DMS153 (cell line): ENCODE results near the gene CACNA2D1.

Experiments used
- DNase-seq: peaks from one replicate; lab custom pipeline; 2025; lab: John Stamatoyannopoulos, UW

CACNA2D1 gene

DNA sequence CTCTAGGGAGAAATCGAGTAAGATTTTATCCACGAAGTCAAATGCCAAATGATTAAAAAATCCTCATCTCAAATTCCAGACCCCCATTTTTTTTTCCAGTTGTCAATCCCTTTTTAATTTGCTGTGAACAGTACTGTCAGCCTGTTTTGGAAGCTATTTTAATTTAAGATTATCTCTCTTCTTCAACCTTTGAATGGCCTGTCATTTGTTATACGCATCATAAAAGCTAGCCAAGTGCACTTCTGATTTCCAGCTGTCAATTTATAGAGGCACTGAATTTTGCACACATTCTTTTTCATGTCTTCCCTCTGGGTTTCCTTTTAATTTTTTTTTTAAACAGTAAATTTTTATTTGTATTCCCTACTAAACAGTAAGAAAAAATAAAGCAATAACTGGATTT, 337.4 kb downstream of the CACNA2D1 start:
- no peak for DNase-seq

DNA sequence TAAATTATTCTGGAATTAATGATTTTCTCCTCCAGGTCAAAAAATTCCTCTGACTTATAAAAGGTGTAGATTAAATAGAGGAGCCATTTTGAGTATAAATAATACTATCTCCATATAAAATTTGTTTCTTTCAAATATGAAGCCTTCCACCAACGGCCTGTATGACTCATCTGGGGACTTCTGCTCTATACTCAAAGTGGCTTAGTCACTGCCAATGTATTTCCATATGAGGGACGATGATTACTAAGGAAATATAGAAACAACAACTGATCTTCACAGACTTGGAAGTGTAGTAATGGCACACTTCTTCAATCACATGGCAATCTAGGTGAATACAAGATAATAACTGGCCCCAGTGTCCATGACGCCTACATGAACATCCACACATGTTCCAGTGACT, 338.1 kb downstream of the CACNA2D1 start:
- DNase-seq, result no peak

DNA sequence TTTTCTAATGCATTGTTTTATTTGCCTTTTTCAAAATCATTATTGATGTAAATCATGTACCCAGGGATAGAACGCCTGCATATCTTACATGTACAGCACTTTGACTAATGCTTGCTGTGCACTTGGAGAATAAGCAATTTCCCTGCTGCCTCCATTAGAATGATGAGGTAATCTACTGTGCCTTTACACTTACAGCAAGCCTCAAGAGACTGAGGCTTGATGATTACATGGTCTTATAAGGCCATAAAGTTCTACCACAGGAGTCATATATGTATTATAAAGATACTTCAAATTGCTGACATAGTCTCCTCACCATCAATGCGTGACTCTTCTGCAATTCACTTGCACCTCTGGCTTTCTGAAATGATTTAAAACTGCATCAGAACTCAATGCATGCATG, 345.2 kb downstream of the CACNA2D1 start:
- no peak for DNase-seq

DNA sequence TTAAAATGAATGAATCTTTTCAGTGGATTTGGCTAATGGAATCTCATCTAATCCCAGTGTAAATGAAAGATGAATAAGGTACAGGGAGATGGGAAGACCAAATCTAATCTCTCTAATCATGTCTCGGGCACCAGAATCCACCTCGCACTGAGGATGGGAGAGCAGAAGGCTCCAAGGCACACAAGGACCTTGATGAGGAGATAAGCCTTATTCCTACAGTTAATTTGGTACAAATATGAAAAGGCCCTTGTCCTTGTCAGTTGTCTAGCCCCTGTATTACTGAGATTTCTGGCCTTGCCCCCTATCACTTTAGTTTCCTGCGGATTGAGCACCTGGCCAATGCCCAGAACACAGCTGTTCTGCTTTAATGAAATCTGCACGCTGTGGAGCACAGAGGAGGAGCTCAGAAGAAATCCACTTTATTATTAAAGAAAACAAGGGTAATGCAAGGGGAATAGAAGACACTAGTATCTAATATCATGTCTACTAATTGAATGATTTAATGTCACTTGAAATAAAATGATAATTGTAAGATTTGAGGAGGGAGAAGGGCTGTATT, 352.4 kb downstream of the CACNA2D1 start:
- DNase-seq, result no peak

DNA sequence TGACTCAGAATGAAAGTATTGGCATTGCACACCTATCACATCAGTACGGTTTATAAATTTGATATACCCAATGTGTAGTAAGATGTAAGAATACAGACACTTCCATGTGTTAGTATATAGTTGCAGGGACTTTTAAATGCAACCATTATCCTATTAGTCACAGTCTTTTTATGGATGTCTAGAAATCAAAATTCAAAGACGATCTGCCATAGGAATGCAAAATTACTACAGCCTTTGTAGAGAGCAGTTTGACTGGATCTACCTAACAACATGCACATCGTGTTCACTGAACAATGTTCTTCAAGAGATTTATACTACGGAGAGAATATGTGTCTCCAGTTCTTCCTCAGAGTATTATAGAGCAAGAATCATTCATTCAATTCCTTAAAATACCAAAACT, 356.5 kb downstream of the CACNA2D1 start:
- no peak for DNase-seq

DNA sequence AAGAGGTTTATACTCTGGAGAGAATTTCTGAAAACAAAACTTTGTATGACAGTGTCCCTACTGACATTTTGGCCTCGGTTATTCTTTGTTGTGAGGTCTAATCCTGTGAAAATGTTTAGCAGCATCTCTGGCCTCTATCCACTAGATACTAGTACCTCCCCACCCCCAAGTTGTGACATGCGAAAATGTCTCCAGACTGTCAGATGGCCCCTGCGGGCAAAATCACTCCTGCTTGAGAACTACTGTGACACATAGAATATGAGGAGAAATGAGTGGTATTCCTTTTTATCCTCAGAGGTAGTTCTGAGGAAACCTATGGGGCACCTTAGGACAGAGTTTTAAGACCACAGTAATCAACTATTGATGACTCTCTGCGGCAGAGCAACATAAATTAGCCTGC, 358.5 kb downstream of the CACNA2D1 start:
- DNase-seq, result no peak

DNA sequence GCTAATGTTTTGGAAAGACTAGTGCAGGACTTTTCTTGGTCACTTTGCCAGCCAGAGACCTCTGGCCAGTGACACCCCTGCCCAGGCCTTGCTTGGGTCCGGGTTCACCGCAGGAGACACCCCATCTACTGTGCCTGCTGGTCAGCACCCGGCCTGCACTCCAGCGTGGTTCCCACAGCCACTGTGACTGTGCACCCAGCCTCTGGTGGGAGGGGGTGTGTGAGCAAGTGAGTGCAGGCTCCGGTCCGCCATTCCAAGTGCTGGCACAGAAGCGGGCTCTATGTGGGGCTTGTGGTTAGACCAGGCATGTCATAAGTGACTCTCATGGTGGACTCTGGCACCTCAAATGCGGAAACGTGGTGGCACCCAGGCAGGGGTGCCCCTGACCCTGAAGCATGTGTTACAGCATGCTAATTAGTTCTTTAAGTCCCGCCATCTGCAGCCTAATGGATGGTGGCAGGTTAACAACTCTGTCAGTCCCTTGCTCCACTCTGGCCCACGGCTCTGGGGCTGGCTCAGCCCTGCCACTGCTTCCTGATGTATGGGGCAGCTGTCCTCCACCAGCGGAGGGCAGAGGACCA, 361.8 kb downstream of the CACNA2D1 start:
- no peak for DNase-seq

DNA sequence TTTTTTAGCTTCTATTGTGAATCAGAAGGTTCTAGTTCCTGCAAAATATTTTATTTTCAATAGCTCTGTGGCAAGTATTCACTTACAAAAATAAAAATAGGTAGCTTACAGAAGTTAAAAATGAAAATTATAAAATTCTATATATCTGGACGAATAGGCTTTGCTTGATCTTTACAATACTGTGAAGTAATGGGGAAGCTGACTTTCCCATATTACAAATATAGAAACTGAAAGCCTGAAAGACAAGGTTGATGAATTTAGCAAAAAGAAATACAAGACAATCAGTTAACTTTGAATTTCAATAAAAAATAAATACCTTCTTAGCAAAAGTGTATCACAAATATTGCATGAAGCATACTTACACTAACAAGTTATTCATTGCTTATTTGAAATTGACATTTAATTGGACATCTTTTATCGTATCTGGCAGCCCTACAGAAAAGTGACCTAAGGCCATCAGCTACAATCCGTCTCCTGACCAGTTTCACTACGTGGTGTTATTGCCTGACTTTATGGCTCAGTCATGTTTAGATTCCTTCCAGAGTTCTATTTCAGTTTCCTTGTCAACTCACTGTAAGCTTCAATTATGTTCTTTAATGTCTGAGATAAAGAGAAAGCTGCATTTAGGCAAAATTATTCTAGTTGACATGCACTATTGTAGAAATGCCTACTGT, 363.2 kb downstream of the CACNA2D1 start:
- no peak for DNase-seq

DNA sequence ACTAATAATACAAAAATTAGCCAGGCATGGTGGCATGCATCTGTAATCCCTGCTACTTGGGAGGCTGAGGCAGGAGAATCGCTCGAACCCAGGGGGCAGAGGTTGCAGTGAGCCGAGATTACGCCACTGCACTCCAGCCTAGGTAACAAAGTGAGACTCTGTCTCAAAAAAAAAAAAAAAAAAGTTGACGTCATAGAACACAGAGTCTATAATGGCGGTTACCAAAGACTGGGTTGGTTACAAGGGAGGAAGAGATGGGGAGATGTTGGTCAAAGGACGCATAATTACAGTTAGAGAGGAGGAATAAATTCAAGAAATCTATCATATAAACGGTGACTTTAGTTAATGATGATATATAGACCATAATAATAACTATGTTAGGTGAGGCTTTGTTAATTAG, 364.1 kb downstream of the CACNA2D1 start:
- DNase-seq, result no peak

DNA sequence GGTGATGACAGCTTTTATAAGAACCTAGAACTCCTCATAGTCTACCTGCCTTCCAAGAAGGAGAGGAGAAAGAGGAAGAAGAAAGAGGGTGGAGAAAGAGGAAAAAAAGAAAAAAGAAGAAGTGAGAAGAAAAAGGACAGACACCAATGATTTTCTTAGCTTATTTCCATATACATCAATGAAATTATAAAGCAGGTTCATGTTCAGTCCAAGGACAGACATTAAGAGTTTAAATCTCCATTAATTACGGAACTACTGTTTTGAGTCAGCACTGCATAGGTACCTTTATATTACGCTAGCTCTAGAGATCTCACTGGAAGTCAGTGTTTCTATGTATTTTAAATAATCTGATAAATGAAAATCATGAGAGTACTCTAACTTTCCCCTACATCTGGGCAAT, 364.8 kb downstream of the CACNA2D1 start:
- no peak for DNase-seq

DNA sequence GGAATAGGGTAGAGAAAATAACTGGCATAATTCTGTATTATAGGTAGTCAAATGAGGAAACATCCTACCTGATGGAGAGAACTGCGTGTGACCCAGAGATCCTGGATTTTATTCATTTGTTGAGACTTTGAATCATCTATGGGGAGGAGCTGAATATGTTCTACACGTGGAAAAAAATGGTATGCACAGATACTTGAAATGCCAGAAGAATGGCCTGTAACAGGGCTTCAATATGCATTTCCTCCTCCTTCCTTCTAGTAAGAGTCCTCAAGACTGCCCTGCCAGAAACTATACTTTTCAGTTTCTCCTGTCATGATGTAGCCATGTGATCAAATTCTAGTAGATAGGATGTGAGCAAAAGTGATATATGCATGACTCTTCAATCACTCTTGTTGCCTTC, 372.1 kb downstream of the CACNA2D1 start:
- DNase-seq, result no peak

DNA sequence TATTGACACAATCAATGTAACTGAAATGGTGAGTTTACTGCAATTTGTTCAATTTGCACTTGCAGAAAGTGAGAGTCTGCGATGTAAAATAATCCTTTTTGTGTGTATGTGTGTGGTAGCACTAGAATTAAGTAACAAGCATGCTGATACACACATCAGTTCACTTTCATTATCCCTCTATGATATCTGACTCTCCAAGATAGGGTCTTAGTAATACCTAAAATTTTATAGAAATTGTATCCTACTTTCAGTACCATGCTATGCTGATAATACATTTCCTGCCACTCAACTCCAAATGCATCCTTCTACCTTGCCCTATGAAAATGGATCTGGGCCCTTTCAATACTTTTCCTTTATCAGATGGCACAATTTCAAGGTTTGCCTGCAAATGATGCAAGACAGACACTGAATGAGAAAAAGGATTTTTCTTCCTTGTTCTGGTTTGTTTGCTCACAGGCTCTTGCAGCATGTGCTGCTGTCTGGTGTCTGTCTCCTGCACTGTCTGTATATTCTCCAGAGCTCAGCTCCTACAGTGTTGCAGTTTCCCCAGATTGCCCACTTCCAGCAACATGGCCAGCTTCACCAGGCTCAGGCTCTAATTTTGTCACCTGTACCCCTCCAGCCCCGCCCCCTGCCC, 375.8 kb downstream of the CACNA2D1 start:
- peak; percentile 12 for DNase-seq

DNA sequence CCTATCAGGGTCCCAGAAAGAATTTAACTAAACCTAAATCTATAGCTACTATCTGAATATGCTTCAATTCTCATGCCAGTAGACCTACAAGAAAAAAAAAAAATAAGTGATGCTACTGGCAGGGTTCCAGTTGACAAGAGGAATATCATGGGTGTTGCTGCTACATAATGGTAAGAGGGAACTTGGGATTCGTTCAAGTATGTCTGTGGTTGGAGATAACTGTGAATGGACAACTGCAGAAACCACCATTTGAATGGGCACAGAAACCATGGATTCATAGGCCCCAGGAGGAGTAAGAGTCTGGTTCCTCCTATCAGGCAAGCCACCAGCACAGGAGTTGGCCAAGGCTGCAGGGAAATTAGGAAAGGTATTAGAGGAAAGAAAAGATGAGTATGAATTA, 386.1 kb downstream of the CACNA2D1 start:
- DNase-seq, result no peak

DNA sequence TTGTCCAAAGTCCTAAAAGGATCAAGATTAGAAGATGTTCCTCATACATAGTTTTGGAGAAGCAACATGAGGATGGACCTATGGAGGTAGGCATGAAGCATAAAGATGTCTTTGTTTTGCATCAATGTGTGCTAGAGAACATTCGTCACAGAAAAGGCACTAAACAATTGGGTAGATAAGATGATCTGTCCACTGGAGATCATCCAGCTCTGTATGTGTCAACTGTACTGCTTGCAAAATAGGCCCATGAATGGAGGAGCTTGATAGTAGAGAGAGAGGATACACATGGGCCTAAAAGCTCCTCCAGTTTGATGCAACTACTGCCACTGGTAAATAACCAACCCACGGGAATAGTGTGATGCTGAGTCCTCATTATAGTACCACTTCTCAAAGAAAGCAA, 387.3 kb downstream of the CACNA2D1 start:
- DNase-seq, result no peak

DNA sequence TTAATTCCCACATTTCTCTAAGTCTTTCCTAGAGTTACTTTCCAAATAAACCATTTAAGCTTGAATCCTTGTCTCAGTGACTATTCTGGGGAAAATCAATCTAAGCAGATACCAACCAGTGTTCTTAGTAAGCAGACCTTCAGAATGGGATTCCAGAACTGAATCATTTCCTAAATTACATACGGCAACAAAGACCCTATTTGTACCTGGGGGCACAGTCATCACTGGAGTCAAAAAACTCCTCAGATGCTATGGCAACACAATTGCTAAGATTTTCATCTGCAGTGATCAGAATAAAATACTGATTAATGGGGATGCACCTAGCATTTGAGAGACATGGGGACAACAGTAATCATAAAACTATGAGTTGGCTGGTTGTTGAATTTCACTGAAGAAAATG, 389.0 kb downstream of the CACNA2D1 start:
- no peak for DNase-seq

DNA sequence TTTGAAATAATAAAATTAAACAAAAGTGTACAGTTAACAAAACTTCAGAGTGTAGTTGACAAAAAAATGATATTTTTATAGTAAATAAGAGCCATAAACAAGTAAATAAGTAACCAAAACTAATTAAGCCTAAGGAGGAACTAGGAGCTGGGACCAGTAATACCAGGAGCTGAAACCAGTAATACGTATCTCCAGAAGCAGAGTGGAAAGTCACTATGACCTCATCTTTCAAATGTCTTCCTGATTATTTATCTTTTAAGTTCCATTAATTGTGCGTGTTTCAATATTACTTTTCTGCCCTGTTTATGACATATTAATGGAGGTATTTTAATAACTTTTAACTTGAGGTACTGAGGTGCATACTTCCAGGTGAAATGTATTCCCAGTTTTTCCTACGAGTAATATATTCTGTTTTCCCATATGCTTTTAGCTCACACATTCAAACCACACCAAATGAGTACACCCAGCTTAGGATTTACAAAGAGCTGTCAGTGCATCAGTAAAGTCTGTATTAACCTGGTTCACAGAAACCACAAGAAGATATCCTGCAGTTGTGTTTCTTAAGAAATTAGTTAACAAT, 390.0 kb downstream of the CACNA2D1 start:
- no peak for DNase-seq

DNA sequence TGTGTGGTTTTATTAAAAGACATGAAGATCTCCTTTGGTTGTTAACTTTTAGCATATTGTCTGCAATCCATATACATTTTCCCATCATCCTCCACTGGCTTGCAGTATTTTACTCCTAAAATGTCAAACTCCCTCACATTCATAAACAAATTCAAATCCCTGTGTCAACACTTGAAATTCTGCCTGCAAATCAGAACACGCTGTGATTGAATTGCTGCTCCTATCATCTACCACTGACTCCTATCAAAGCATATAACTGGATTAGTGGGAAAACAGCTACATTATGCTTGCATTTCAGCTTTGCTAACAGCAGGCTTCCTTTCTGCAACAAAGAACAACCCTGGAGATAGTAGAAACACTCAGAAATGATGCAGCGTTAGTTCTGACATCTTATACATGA, 392.0 kb downstream of the CACNA2D1 start:
- DNase-seq, result peak; percentile 30

DNA sequence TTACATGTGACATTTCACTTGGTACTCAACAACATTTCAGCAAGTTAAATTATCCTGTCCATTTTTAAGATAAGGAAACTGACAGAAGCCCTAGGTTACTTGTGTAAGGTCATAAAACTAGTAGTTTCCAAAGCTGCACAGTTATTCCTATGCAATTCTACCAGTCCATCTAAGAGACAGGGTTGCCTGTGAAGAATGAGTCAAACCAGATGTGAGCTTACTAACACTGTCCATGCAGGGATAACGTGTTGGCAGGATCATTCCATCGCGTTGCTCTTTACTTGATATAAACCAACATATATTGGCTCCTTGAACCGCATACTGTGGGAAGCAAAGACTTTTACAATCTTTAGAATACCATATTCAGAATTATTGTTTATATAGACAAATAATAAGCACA, 392.8 kb downstream of the CACNA2D1 start:
- DNase-seq, result no peak

DNA sequence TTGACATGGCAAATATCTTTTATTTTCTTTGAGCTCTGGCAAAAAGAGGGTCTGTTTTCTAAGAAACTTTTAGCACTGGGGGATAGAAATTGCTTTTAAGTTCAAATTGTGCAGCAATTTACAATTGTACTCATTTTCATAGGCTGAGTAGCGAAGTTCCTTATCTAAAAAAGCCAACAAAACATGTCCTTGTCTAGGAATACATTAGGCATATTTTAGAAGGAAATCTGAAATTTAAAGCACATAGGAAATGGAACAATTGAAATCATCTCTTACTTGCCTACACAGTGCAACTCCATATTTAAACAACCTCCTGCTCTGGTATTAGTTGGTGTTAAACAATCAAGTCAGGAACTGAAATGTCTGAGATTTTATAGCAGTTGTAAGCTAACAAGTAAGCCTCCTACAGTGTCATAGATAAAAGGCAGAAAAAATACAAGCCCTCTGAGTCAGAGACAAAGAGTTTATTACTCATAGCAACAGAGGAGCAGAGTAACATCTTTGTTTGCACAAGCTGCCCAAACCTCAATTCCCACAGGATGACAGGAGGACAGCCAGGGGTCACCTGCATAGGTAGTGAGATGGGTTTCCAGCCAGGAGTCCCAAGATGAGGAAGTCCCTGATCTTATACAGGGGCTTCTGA, 393.6 kb downstream of the CACNA2D1 start:
- peak; percentile 78 for DNase-seq

DNA sequence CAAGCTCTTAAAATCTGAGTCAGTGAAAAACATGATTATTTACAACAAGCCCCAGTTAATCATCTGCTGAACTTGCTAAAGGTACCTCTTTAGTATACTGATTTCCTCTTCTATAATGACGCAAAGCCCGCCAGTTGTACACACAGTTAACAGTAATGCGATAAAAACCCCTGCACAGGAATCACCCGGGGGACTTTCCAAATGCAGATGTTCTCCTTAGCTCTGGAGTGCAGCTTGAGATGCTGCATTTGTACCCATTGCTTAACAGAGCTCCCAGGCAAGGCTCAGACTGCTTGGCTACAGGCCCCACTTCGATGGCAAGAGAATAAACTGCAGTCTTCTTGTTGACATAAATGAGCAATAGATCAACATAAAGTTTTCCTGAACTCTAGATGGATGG, 394.1 kb downstream of the CACNA2D1 start:
- no peak for DNase-seq

DNA sequence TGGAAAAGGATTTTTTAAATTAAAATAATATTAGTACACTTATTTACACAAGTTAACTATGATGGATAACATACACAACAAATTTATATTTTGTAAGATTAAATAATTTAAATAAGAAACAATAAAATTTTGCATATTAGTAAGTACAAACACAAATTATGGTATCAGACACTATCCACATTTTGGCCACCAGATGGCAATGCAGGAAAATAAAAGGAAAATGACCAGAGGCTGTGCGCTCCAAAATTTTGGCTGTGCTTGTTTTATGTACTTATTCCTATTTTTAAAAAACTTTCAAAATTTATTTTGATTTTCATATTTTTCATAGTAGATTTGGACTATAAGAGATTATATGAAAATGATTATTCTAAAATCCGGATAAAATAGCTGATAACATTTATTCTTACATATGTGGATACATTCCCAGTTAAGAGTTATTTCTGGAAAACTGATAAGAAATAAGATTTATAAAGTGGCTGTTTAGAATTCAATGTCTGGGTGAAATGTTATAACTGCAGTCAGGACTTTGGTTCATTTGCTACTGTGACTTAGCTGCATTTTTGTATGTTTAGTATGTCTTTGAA, 399.0 kb downstream of the CACNA2D1 start:
- DNase-seq, result peak; percentile 43

DNA sequence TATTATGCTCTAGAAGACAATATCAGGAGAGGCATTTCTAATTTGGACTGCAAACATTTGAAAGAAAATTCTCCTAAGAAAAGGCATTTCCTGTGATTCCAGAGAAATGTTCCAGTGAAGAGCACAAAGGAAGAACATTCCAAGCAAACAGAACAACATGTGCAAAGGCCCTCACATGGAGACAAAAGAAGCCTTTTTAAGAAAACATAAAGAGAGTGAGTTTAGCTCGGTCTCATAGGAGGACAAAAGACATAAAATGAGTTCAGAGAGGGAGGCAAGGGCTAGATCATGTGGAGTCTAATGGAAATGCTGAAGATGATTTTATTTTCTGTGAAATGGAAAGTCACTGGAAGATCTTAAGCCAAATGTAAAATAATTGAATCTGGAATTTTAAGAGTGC, 404.0 kb downstream of the CACNA2D1 start:
- DNase-seq, result no peak
